Heart right ventricle (tissue), 16 donors: ENCODE data around the gene COASY. TPM values are rescaled to one million over a fixed set of nuclear protein-coding genes. Genes with fewer than 3 reads are reported as not detected.
"Not testable (repeated sequence)": the region's sequence is repeated elsewhere in the genome, so short reads cannot be mapped to it uniquely, and the experiment has no call there.

Experiments used
- ATAC-seq, 8 donors: fragments of 200-7000 bp; cut with Tn5 transposase; one replicate each; pipeline ENCODE4 v1.9.1; 2020; ENCODE audit warnings: mild to moderate bottlenecking in 8 of 8, moderate library complexity in 8 of 8, moderate number of reproducible peaks in 1 of 8
- DNase-seq, 2 donors: peaks; one replicate each; pipeline ENCODE4 v3.0.0-alpha.2; 2020
- H3K27ac ChIP-seq, 10 donors: fragments of 200-600 bp; sonication (generic) in 2 of 10; one replicate each; pipeline versions ENCODE4 v1.5.0 to v1.8.0; 2020 to 2022; ENCODE audit warnings: mild to moderate bottlenecking in 3 of 10
- H3K27me3 ChIP-seq, 7 donors: fragments of 200-600 bp; one replicate each; pipeline ENCODE4 v1.8.0; 2021 to 2022; ENCODE audit warnings: mild to moderate bottlenecking in 2 of 7
- H3K36me3 ChIP-seq, 9 donors: fragments of 200-600 bp; sonication (generic) in 1 of 9; one replicate each; pipeline versions ENCODE4 v1.5.0 to v1.8.0; 2020 to 2022; ENCODE audit warnings: mild to moderate bottlenecking in 2 of 9
- H3K4me1 ChIP-seq, 9 donors: fragments of 200-600 bp; sonication (generic) in 1 of 9; one replicate each; pipeline versions ENCODE4 v1.5.0 to v1.8.0; 2020 to 2022; ENCODE audit warnings: mild to moderate bottlenecking in 4 of 9
- H3K4me3 ChIP-seq, 10 donors: fragments of 200-600 bp; sonication (generic) in 2 of 10; one replicate each; pipeline versions ENCODE4 v1.5.0 to v1.8.0; 2020 to 2022; ENCODE audit warnings: mild to moderate bottlenecking in 7 of 10, moderate library complexity in 2 of 10
- H3K9me3 ChIP-seq, 11 donors: fragments of 200-600 bp in 10 of 11; sonication (generic) in 2 of 11; one replicate each; pipeline versions ENCODE4 v1.5.0 to v1.8.0; 2013 to 2022; ENCODE audit warnings: mild to moderate bottlenecking in 2 of 11, control low read depth in 1 of 11, moderate library complexity in 1 of 11
- WGBS, 2 donors: extraction: QIAGEN DNeasy Blood & Tissue Kit; methylation state at CpG; one replicate each; pipeline ENCODE4 v1.1.7; 2013; ENCODE audit warnings: inconsistent platforms in 1 of 2; 5-methylcytosine and 5-hydroxymethylcytosine counted together
- intact Hi-C, 10 donors: fragments of 100-400 bp; cut with DNase I; formaldehyde crosslinking; loops; one replicate each; pipeline versions ENCODE4 v1.11.1 to v1.14.2; 2022
- polyA plus RNA-seq, 2 donors: library from polyadenylated mRNA; stranded (reverse); fragments of 200-250 nt; gene quantifications; one replicate each; pipeline ENCODE4 v1.2.3, GENCODE V29; 2013
- total RNA-seq, 10 donors: library from RNA; stranded (reverse); fragmentation: NEBNext Ultra II Directional in 3 of 10; extraction: Animal tissue kit (Norgen Biotek cat#: 25700) in 3 of 10; gene quantifications; one replicate each; pipeline versions ENCODE4 v1.2.1 to v1.2.4, GENCODE V29; 2021 to 2023
- TF ChIP-seq, protein P1 (sequence below), 9 donors: fragments of 200-600 bp; sonication (generic) in 2 of 9; IDR thresholded peaks; one replicate each; pipeline versions ENCODE4 v1.5.0 to v1.8.0; 2021 to 2022; ENCODE audit warnings: antibody characterized with exemption in 9 of 9, mild to moderate bottlenecking in 5 of 9, moderate library complexity in 1 of 9
- donor health status: Arrhythmogenic right ventricular cardiomyopathy.
- donor health status: ischemic (EF 13 %, LVEDD 7.1; RV severe dilation, severe dysfunction).
- donor health status: healthy with polysubstance abuse.
- donor health status: DM: no; HTN: yes; CAD: no.
- donor health status: DM: no; HTN: no; CAD: no.
- donor health status: ischemic (EF 25% LVEDD 6.9; RV normal size, moderate dysfunction).
- donor health status: ischemic (EF 25% LVEDD 5.7; RV mildly dilated, moderate dysfunction).
- donor health status: healthy.
- donor health status: DM: yes; HTN: yes; CAD: no.
- donor health status: Ischemic cardiomyopathy.
- donor health status: ischemic (EF 35%, LVEDD 5.7; RV mildly dilated, moderate dysfunction).
- donor health status: nonischemic (EF 11% LVEDD 7.7; RV severe dilation, severe dysfunction).
- donor health status: DM: yes; HTN: yes; CAD: no.
- donor health status: PGD.
- donor health status: ischemic (EF 29% LVEDD 5.4; RV normal size, mild dysfunction).
- donor health status: nonischemic (EF 23%, LVEDD 6.1; RV moderate dilation, normal function).

The COASY gene
- total and polyA plus RNA-seq, 12 donors, result 29.7 to 56.9 (median 34.5) TPM

DNA sequence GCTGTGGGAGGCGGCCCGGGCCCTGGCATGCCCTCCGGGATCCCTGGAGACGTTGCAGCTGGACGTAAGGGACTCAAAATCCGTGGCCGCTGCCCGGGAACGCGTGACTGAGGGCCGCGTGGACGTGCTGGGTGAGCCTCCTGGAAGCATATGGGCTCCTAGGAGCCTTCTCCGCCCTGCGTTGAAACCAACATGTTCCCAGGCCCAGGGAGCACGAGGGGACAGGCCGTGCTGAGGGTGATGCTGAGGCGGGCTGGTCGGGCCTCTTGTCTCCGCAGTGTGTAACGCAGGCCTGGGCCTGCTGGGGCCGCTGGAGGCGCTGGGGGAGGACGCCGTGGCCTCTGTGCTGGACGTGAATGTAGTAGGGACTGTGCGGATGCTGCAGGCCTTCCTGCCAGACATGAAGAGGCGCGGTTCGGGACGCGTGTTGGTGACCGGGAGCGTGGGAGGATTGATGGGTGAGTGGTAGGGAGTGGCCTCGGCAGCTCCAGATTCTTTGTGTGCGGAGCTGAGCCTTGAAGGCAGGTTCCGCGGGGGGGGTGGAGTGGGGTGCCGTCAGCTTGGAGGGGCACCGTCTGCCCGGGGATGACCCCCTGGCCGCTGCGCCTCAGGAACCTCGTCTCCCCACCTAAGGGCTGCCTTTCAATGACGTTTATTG, 8.7 kb upstream of the COASY start:
- peak in 1 of 2 donors; percentile 26 for DNase-seq
- H3K27ac ChIP-seq, result peak overlapping the region in 6 of 10 donors; percentile 86 to 97 (median 92)
- peaks cover 0 to 9% (median 0%) of the 10 kb centered on the region in 7 donors for H3K27me3 ChIP-seq
- H3K4me1 ChIP-seq, result peaks cover 7 to 39% (median 28%) of the 10 kb centered on the region in 9 donors
- TF ChIP-seq, protein P1, sequence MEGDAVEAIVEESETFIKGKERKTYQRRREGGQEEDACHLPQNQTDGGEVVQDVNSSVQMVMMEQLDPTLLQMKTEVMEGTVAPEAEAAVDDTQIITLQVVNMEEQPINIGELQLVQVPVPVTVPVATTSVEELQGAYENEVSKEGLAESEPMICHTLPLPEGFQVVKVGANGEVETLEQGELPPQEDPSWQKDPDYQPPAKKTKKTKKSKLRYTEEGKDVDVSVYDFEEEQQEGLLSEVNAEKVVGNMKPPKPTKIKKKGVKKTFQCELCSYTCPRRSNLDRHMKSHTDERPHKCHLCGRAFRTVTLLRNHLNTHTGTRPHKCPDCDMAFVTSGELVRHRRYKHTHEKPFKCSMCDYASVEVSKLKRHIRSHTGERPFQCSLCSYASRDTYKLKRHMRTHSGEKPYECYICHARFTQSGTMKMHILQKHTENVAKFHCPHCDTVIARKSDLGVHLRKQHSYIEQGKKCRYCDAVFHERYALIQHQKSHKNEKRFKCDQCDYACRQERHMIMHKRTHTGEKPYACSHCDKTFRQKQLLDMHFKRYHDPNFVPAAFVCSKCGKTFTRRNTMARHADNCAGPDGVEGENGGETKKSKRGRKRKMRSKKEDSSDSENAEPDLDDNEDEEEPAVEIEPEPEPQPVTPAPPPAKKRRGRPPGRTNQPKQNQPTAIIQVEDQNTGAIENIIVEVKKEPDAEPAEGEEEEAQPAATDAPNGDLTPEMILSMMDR (IDR thresholded peaks at IDR 0.05), result no peak
- intact Hi-C loops, result no loop called here
- peak overlapping the region in 9 of 10 donors; percentile 69 to 96 (median 88) for H3K4me3 ChIP-seq
- peaks cover 0 to 8% (median 0%) of the 10 kb centered on the region in 9 donors for H3K36me3 ChIP-seq
- H3K9me3 ChIP-seq, result no peaks in the 10 kb centered on the region
- peak in 5 of 8 donors; percentile 1 to 34 (median 8) for ATAC-seq
- WGBS, 2 donors, result 65 to 75% methylated on average over 45 of the region's 45 CpGs

DNA sequence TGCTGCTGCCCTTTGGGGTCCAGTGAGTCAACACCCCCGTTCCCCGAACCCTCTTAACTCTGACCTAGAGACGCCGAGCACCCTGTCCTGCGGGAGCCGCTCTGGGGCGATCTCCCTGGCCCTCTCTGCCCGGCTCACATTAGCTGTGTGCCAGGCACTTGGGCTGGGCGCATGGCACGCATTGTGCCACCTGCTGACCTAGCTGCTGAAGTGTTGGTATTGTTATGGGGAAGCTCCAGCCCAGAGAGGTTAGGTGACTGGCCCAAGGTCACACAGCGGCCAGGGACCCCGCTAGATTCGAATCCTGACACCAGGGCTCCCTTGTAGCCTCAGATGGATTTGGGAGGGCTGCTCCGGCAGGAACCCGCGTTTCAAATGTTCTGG, 8.1 kb upstream of the COASY start:
- TF ChIP-seq, protein P1 (IDR thresholded peaks at IDR 0.05), result peak in 1 of 9 donors; percentile 4
- peaks cover 7 to 34% (median 22%) of the 10 kb centered on the region in 9 donors for H3K4me1 ChIP-seq
- WGBS, 2 donors, result 47 to 55% methylated on average over 16 of the region's 16 CpGs
- peaks cover 0 to 8% (median 0%) of the 10 kb centered on the region in 9 donors for H3K36me3 ChIP-seq
- intact Hi-C loops, result no loop called here
- peak overlapping the region; percentile 69 to 96 (median 86) for H3K4me3 ChIP-seq
- DNase-seq (no peak), ATAC-seq (peak in 6 of 8 donors; percentile 6 to 20 (median 16))
- H3K9me3 ChIP-seq, result no peaks in the 10 kb centered on the region
- H3K27me3 ChIP-seq, result peaks cover 0 to 3% (median 0%) of the 10 kb centered on the region in 7 donors
- H3K27ac ChIP-seq, result peak overlapping the region in 9 of 10 donors; percentile 86 to 97 (median 92)

DNA sequence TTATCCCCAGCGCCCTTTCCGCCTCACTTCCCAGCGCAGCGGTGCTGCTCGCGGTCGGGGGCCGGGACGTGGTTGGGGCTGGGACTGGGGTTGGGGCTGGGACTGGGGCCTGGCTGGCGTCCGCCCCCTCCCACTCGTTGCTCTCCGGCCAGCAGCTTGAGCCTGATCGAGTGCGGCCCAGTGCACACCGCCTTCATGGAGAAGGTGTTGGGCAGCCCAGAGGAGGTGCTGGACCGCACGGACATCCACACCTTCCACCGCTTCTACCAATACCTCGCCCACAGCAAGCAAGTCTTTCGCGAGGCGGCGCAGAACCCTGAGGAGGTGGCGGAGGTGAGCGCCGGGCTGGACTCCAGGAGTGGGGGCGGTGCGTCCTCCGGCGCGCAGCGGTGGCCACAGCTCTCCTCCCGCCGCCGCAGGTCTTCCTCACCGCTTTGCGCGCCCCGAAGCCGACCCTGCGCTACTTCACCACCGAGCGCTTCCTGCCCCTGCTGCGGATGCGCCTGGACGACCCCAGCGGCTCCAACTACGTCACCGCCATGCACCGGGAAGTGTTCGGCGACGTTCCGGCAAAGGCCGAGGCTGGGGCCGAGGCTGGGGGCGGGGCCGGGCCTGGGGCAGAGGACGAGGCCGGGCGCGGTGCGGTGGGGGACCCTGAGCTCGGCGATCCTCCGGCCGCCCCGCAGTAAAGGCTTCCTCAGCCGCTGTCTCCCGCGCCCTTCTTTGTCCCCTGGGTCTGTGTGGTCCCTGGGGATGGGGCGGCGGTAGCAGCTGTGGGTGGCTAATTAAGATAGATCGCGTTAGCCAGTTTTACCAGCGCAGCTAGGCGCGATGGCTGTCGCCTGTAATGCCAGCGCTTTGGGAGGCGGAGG, 7.5 kb upstream of the COASY start:
- intact Hi-C loops, result no loop called here
- TF ChIP-seq, protein P1 (IDR thresholded peaks at IDR 0.05), result peak in 1 of 9 donors; percentile 1
- DNase-seq (peak; percentile 89 to 92), ATAC-seq (peak; percentile 90 to 96 (median 96))
- 0% methylated on average over 77 to 82 of the region's 82 CpGs for WGBS, 2 donors
- peaks cover 7 to 34% (median 20%) of the 10 kb centered on the region in 9 donors for H3K4me1 ChIP-seq
- H3K4me3 ChIP-seq, result peak overlapping the region; percentile 69 to 96 (median 86)
- no peaks in the 10 kb centered on the region for H3K9me3 ChIP-seq
- H3K36me3 ChIP-seq, result peaks cover 0 to 8% (median 0%) of the 10 kb centered on the region in 9 donors
- H3K27me3 ChIP-seq, result no peaks in the 10 kb centered on the region
- H3K27ac ChIP-seq, result peak overlapping the region; percentile 47 to 97 (median 92)

DNA sequence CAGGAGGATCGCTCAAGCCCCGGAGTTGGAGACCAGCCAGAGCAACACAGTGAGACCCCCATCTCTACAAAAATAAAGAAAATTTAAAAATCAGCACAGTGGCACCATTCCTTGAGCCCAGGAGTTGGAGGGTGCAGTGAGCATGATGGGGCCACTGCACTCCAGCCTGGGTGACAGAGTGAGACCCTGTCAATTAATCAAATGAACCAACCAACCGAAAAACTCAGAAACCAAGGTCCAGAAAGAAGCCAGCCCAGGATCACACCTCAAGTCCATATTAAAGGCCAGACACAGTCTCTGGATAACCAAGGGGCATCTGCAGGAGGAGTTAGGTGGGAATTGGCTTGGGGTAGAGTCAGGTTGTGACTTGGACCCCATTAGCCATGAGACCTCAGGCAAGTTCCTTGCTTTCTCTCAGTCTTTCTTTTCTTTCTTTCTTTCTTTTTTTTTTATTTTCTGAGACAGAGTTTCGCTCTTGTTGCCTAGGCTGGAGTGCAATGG, 6.8 kb upstream of the COASY start:
- ATAC-seq, result peak in 3 of 8 donors; percentile 2 to 9 (median 4)
- Histone ChIP-seq H3K9me3 (no peaks in the 10 kb centered on the region), H3K27me3 (no peaks in the 10 kb centered on the region), H3K4me3 (peak overlapping the region; percentile 69 to 96 (median 86)), H3K36me3 (peaks cover 0 to 8% (median 0%) of the 10 kb centered on the region in 9 donors), H3K4me1 (peaks cover 7 to 34% (median 20%) of the 10 kb centered on the region in 9 donors), H3K27ac (peak overlapping the region; percentile 47 to 97 (median 92))
- WGBS, 2 donors, result 25 to 26% methylated on average over 4 of the region's 4 CpGs
- TF ChIP-seq, protein P1 (IDR thresholded peaks at IDR 0.05), result no peak
- intact Hi-C loops, result no loop called here
- DNase-seq, result no peak

DNA sequence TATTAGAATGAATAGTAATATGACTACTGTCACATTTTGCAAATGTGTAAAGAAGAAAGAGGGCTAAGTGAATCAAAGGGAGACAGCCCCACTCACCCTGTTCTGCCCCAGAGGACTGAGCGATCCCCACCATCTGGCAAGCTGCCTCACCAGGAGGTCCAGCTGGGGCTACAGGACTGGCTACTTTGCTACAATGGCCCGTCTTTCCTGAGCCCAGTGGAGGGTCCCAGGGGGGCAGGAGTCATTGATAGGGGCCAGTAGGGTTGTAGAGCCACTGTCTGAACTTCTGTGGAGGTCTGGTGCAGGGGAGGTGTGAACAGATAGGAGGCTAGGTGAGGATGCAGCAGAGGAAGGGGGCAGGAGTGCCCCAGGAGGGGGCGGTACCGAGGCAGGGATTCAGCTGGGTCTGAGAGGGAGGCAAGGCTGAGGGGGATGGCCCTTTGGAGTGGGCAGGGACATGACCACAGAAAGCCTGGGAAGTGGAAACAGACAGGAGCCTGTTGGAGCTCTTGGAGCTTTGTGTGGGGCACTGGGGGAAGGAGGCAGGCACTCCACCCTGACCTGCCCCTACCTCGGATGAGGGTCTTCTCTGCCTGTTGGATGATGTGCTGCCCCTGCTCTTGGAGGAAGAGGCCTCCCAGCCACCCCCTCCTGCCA, 5.9 kb upstream of the COASY start:
- Histone ChIP-seq H3K4me3 (peak overlapping the region in 2 of 10 donors; percentile 88 to 96), H3K4me1 (peaks cover 7 to 36% (median 20%) of the 10 kb centered on the region in 9 donors)
- H3K36me3 ChIP-seq, intact Hi-C loops, H3K27me3 ChIP-seq, DNase-seq, H3K27ac ChIP-seq, ATAC-seq, H3K9me3 ChIP-seq: not testable (repeated sequence)
- WGBS, 2 donors, result 58 to 71% methylated on average over 5 of the region's 5 CpGs
